NCI-H446 (cell line): Measurements from ENCODE around the gene CCDC40.

Experiments used
- DNase-seq, 2 experiments: peaks; one replicate each; lab custom pipeline; 2025; lab: John Stamatoyannopoulos, UW

The CCDC40 gene

GRCh38 chr17:80133626-80133970 lies 97.2 kb downstream of the CCDC40 start:
- no peak for DNase-seq

GRCh38 chr17:80137131-80137530 lies 100.7 kb downstream of the CCDC40 start:
- DNase-seq = no peak

- DNase-seq = no peak
These were observed 102.5 kb downstream of the CCDC40 start for GRCh38 chr17:80138856-80139426.

- no peak for DNase-seq
These were observed 105.2 kb downstream of the CCDC40 start for GRCh38 chr17:80141463-80142165.

GRCh38 chr17:80142929-80143328 lies 106.5 kb downstream of the CCDC40 start:
- no peak for DNase-seq

- DNase-seq = no peak
These were observed 108.9 kb downstream of the CCDC40 start for GRCh38 chr17:80145076-80146075.

GRCh38 chr17:80146121-80147034 lies 109.9 kb downstream of the CCDC40 start:
- no peak for DNase-seq

GRCh38 chr17:80147035-80147822 lies 110.8 kb downstream of the CCDC40 start, which contains the start of gene EIF4A3:
Gene EIF4A3 (minus strand): TSS chr17:80147128. CDS start chr17:80146961, 167 bp downstream.
- DNase-seq = peak; percentile 98 to 100
